ENCODE data around the gene TMEM217. TPM values are rescaled to one million over a fixed set of nuclear protein-coding genes. Genes with fewer than 3 reads are reported as not detected.
"Not testable (repeated sequence)": the region's sequence is repeated elsewhere in the genome, so short reads cannot be mapped to it uniquely, and the experiment has no call there.

Gene TMEM217
- total and polyA plus RNA-seq, 2 donors (not counting 1 experiment from before 2014, with no cell fraction given), result 0.73 to 1.2 TPM

DNA sequence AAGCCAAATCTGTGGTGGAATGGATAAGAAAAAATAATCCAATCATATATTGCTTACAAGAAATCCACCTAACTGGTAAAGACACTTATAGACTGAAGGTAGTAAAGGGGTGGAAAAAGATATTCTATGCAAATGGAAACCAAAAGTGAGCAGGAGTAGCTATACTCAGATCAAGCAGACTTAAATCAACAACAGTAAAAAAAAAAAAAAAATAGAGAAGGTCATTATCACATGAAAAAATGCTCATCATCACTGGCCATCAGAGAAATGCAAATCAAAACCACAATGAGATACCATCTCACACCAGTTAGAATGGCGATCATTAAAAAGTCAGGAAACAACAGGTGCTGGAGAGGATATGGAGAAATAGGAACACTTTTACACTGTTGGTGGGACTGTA, 63.1 kb downstream of the TMEM217 start:
- H3K4me1 Mint-ChIP-seq; H3K9me3 ChIP-seq (ENCODE audit: control extremely low read depth in 1 of 3, control insufficient read depth in 2 of 3, insufficient read depth in 1 of 3, low read length in 2 of 3); H3K4me3 ChIP-seq (ENCODE audit: control extremely low read depth in 1 of 5, extremely low read depth in 1 of 5, insufficient read depth in 1 of 5, low read depth in 2 of 5, low read length in 4 of 5); ATAC-seq (ENCODE audit: low read depth); DNase-seq; H3K27me3 Mint-ChIP-seq; H3K4me3 Mint-ChIP-seq; H3K4me2 ChIP-seq (replicated peaks; ENCODE audit: low read depth, low read length, poor library complexity, severe bottlenecking); H3K79me2 ChIP-seq (ENCODE audit: control insufficient read depth, insufficient read depth, low read length); H3K36me3 ChIP-seq (replicated peaks in 1 of 2; ENCODE audit: control extremely low read depth in 1 of 2, control insufficient read depth in 1 of 2, extremely low read depth in 1 of 2, insufficient read depth in 2 of 2, low read length in 1 of 2); POLR2A ChIA-PET; H3K9me3 Mint-ChIP-seq (ENCODE audit: insufficient read depth); H3K4me1 ChIP-seq (ENCODE audit: control insufficient read depth in 2 of 2, insufficient read depth in 2 of 2, low read length in 2 of 2); H3K9ac ChIP-seq (ENCODE audit: low read length); H3K27me3 ChIP-seq (replicated peaks in 1 of 4; ENCODE audit: control extremely low read depth in 1 of 4, control insufficient read depth in 3 of 4, insufficient read depth in 4 of 4, low read length in 3 of 4); H2AFZ ChIP-seq (ENCODE audit: insufficient read depth, low read depth, low read length, poor library complexity, severe bottlenecking); intact Hi-C loops (cut with micrococcal nuclease); H3K27ac Mint-ChIP-seq; H4K20me1 ChIP-seq (ENCODE audit: control insufficient read depth, insufficient read depth, low read length, poor library complexity, severe bottlenecking); H3K27ac ChIP-seq (ENCODE audit: low read length in 2 of 2): not testable (repeated sequence)
- CTCF ChIA-PET, result interaction anchor here (1.8 kb wide), 1 partner anchor 177 kb away, joined by 6 read pairs; no protein-coding TSS in a partner anchor
- WGBS (ENCODE audit: insufficient coverage), result no CpG with 5 or more reads among the region's 1 CpG

DNA sequence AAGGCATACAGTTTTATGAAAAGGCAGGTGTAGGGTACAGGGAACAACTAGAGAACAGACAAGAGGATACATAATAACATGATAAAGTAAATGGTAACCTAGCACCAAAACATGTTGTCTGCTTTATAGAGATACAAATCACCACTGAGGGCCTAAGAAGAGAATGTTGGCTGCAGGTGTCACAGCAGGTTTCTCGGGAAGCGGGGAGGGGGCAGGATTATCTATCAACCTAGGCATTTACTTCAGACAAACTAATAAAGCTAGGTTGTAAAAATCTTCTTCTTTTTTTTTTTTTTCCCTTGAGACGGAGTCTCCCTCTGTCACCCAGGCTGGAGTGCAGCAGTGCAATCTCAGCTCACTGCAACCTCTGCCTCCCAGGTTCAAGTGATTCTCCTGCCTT, 65.3 kb downstream of the TMEM217 start:
- no peak for TF ChIP-seq EZH2 (IDR thresholded peaks at IDR 0.05; ENCODE audit: borderline replicate concordance, insufficient read depth, low read depth, low read length, poor library complexity, severe bottlenecking)
- TF ChIP-seq, protein P1, sequence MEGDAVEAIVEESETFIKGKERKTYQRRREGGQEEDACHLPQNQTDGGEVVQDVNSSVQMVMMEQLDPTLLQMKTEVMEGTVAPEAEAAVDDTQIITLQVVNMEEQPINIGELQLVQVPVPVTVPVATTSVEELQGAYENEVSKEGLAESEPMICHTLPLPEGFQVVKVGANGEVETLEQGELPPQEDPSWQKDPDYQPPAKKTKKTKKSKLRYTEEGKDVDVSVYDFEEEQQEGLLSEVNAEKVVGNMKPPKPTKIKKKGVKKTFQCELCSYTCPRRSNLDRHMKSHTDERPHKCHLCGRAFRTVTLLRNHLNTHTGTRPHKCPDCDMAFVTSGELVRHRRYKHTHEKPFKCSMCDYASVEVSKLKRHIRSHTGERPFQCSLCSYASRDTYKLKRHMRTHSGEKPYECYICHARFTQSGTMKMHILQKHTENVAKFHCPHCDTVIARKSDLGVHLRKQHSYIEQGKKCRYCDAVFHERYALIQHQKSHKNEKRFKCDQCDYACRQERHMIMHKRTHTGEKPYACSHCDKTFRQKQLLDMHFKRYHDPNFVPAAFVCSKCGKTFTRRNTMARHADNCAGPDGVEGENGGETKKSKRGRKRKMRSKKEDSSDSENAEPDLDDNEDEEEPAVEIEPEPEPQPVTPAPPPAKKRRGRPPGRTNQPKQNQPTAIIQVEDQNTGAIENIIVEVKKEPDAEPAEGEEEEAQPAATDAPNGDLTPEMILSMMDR (IDR thresholded peaks at IDR 0.05), result no peak
- Histone ChIP-seq H3K36me3 (replicated peaks in 1 of 2; ENCODE audit: control extremely low read depth in 1 of 2, control insufficient read depth in 1 of 2, extremely low read depth in 1 of 2, insufficient read depth in 2 of 2, low read length in 1 of 2) (no peaks in the 10 kb centered on the region), H3K4me1 (ENCODE audit: control insufficient read depth in 2 of 2, insufficient read depth in 2 of 2, low read length in 2 of 2) (no peaks in the 10 kb centered on the region), H3K4me3 (ENCODE audit: control extremely low read depth in 1 of 5, extremely low read depth in 1 of 5, insufficient read depth in 1 of 5, low read depth in 2 of 5, low read length in 4 of 5) (no peak overlapping the region), H3K9ac (ENCODE audit: low read length) (no peak overlapping the region), H3K79me2 (ENCODE audit: control insufficient read depth, insufficient read depth, low read length) (no peaks in the 10 kb centered on the region), H4K20me1 (ENCODE audit: control insufficient read depth, insufficient read depth, low read length, poor library complexity, severe bottlenecking) (no peaks in the 10 kb centered on the region), H3K9me3 (ENCODE audit: control extremely low read depth in 1 of 3, control insufficient read depth in 2 of 3, insufficient read depth in 1 of 3, low read length in 2 of 3) (no peaks in the 10 kb centered on the region), H2AFZ (ENCODE audit: insufficient read depth, low read depth, low read length, poor library complexity, severe bottlenecking) (no peak overlapping the region), H3K27me3 (replicated peaks in 1 of 4; ENCODE audit: control extremely low read depth in 1 of 4, control insufficient read depth in 3 of 4, insufficient read depth in 4 of 4, low read length in 3 of 4) (no peaks in the 10 kb centered on the region), H3K27ac (ENCODE audit: low read length in 2 of 2) (no peak overlapping the region), H3K4me2 (replicated peaks; ENCODE audit: low read depth, low read length, poor library complexity, severe bottlenecking) (no peak overlapping the region)
- ATAC-seq (ENCODE audit: low read depth) (no peak), DNase-seq (no peak)
- ChIA-PET CTCF (interaction anchor here (1.3 to 2.1 kb wide), 2 partner anchors 16 to 142 kb away, joined by 4 to 6 read pairs; no protein-coding TSS in a partner anchor), POLR2A (interaction anchor here (0.7 kb wide), 1 partner anchor 63 kb away, joined by 5 read pairs; no protein-coding TSS in a partner anchor)
- Mint-ChIP-seq H3K9me3 (ENCODE audit: insufficient read depth) (no peaks in the 10 kb centered on the region), H3K27ac (no peak overlapping the region), H3K4me3 (no peak overlapping the region), H3K4me1 (peaks cover 6% of the 10 kb centered on the region), H3K27me3 (no peaks in the 10 kb centered on the region)
- WGBS (ENCODE audit: insufficient coverage), result 100% methylated on average over 1 of the region's 3 CpGs
- intact Hi-C loops (cut with micrococcal nuclease), result no loop called here

Measured in B cell (primary cell).